GM19372 (cell line): ENCODE results near the gene ZBTB40.

ENCODE experiments used
- ATAC-seq: cut with Tn5 transposase; IDR thresholded peaks from one replicate; pipeline ENCODE4 v1.9.1; 2021; ENCODE audit warnings: mild to moderate bottlenecking, low read depth, moderate library complexity; ENCODE audit not compliant: unreplicated experiment

ZBTB40 gene

DNA sequence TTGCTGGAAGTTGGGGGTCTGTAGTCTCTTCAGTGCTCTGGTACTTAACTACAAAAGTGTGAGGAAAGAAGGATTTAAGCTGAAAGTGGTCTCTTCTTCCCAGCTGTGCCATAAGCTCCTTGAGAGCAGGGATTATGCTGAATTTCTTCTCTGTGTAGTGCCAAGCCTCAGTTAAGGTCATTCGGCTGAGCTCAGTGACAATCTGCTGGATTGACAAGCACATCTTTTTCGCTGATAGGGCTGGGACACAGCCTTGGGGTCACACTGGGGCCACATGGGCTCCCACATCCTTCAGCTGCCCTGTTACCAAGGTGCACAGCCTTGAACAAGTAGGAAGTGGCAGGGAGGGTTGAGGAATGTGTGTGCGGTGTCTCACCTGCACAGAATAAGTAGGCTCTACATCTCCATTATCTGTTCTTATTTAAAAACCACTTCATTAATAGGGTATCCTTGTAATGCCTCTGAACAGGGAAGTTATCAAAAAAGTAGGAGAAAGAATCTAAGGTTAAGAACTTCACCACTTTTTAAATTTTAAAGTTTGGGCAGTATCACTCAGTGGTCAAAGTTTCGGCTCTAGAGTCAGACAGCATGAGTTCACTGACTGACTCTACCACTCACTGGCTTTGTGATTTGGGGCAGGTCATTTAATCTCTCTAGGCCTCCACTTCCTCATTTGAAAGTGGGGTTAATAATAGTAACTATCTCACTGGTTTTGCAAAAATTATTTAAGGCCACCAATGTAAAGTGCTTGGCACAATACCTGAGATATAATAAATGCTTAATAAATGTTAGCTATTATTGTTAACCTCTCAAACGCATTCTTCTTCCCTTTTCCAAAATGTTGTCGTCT is 10.3 kb downstream of the ZBTB40 start:
- ATAC-seq, result no peak

DNA sequence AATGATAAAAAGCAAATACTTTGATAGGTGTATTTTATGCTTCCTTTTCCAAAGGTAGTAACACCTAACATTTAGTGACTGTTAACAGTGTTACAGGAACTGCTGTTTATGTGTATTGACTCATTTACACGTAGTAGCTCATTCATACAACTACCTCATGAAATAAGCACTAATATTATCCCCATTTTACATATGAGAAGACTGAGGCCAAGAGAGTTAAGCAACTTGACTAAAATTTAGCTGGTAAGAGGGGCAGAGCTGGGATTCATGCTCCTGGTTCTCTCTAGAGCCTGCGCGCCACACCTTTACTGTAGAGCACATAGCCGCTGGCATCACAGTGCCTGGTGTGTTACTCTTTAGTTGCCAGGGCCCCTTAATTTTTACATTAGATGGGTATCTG is 11.3 kb downstream of the ZBTB40 start:
- no peak for ATAC-seq

DNA sequence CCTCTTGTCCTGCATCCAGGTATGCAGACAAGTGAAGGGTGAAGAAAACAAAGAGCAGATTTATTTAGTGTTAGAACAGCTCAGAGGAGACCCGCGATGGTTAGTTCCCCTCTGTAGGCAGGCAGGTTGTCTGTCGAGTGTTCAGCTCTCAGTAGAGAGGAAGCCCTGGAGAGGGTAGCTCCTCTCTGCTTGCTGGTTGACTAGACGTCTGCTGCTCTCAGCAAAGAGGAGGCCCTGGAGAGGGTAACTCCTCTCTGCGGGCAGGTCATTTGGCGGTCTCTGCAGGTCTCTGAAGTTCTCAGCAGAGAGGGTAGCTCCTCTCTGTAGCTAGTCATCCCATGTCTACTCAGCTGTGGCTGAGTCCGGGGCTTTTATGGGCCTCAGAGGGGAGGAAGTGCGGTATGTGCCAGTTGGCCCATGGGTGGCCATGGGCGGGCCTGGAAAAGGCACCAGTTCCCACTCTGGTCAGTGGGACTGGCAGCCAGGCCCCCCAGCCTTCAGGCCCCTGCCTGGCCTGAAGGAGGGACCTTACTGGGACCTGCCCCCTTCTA is 13.4 kb downstream of the ZBTB40 start:
- no peak for ATAC-seq

DNA sequence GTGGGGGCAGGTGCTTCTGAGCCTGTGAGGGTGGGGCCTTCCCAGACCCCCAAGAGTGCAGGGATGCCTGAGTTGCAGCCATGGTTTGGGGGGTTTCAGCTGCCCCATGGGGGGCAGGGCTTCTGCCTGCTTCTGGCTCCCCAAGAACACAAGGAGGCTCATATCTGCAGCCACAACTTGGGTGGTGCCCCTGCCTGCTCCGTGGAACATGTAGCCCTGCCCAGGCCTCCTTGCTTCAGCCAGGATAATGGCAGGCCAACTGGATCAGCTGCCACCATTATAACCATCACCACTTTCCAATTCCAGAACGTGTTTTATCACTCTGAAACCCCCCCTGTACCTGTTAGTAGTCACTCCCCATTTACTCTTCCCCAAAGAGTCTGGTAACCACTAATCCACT is 14.0 kb downstream of the ZBTB40 start:
- no peak for ATAC-seq

DNA sequence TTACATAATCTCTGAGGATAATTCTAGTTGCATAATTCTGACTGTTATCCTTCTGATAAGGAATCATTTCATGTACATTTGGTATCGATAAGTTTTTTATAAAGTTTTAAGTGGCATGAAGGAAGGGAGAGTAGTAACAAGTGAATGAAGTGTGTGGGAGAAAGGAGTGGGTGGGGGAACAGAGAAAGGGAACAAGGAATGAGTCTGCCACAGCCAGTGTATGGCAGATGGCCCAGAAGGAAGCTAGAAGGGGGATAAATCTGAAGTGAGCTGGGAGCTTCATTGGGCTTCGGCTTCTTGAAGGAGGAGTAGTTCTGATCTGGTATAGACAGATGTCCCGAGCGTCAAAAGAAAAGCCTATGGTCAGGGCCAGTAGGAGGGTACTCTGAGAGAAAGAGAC is 18.6 kb downstream of the ZBTB40 start:
- no peak for ATAC-seq

DNA sequence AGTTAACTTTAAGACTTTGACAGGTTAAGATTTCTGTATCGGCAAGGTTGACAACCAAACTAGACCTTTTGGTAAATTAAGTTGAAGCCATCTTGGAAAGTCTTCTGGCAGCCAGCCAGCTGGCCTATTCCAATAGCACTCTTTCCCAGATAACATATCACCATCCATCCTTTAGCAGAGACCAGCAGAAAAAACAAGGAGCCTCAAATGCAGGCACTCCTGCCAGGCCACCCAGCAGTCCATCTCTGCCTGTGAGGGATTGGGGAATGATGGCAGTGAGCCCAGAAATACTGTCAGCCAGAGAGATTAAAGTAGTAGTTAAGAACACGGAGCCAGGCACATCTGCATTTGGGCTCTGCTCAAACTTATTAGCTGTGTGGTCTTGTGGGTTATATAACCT is 19.4 kb downstream of the ZBTB40 start:
- ATAC-seq, result no peak

DNA sequence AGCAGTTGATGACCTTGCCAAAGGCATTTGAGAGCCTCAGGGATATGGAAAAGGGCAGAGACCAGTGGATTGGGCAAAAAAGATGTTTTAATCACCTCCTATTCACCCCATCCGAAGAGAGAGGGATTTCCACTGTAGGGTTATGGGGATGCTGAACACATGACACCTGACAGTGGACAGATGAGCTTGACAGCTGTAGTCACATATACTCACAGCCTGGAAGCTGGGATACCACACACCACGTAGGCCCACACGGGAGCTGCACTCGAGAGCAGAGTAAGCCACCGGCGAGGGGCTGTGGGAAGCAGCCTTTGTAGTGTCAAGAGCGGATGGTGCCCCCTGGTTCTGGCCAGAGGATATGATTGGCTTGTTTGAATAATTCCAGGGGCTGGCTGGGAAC is 20.0 kb downstream of the ZBTB40 start:
- ATAC-seq, result no peak

DNA sequence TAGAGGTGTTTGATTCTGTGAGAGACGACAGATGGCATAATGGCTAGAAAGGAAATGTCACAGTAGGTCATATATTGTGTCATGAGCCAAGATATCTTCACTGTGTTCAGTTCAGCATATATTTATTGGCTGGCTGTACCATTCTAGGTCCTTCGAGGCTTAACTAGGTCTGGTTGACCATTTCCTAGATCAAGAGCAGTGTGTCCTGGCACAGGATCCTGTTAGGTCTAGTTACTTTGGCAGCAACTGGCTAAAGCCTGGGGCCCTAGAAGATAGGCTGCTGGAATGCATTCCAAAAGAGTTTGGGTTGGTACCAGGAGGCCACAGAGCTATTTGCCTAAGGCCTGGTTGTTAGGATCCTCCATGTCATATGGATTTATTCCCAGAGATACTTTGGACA is 20.9 kb downstream of the ZBTB40 start:
- ATAC-seq, result no peak

DNA sequence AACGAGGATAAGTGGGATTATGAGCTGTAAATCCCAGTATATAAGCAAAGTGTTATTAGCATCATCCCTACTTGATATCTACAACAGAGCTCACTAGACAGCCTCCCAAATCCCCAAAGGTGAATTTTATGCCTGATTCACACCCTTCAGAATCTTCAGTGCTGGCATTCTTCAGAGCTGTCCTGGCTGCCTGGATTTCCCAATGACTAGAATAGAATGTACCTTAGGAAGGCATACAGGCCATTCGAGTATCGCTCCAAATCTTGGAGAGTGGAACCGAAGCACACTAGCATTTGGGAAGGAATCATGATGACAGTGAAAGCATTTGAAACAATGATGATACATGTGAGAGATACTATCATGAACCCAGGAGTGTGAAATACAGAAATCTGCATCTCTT is 22.3 kb downstream of the ZBTB40 start:
- no peak for ATAC-seq

DNA sequence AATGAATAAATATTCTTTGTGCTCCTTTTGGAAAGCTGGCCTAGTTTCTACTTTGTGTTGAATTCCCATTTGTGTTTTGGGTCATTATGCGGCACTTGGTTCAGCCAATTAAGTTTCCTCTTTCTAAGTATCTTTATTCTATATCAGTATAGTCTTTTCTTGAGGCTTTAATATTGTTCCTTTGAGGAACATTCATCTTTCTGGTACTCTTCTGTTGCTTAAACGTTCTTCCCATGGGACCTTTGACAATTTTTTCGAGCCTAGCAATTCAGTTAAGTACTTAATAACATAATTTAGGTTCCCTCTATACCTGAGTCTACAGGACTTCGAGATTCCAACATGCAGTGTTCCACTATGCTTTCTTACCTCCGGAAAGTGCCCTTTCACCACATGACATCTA is 24.9 kb downstream of the ZBTB40 start:
- no peak for ATAC-seq

DNA sequence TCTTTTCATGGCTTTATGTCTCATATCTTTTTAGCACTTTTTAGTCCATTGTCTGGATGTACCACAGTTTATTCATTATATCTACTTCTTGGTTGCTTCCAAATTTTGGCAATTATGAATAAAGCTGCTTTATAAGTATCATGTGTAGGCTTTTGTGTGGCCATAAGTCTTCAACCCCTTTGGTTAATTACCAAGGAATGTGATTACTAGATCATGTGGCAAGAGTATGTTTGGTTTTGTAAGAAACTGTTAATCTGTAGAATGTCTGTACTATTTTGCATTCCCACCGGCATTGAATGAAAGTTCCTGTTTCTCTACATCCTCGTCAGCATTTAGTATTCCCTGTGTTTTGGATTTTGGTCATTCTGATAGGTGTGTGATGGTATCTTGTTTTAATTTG is 31.5 kb downstream of the ZBTB40 start:
- no peak for ATAC-seq

DNA sequence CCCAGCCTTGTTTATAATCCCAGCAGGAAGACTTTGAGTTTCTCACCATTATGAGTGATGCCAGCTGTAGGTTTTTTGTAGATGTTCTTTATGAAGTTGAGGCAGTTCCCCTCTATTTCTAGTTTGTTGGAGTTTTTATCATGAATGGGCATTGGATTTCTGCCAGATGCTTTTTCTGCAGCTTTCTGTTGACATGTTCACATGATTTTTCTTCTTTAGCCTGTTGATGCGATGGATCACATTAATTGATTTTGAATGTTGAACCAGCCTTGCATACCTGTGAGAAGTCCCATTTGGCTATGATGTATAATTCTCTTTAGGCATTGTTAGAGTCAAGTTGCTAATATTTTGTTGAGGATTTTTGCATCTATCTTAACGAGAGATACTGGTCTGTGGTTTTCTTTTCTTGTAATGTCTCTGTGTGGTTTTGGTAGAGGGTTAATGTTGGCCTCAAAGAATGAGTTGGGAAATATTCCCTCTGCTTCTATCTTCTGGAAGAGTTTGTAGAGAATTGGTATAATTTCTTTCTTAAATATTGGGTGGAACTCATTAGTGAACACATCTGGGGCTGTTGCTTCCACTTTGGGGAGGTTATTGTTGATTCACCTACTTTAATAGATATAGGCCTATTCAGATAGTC is 33.2 kb downstream of the ZBTB40 start:
- no peak for ATAC-seq

DNA sequence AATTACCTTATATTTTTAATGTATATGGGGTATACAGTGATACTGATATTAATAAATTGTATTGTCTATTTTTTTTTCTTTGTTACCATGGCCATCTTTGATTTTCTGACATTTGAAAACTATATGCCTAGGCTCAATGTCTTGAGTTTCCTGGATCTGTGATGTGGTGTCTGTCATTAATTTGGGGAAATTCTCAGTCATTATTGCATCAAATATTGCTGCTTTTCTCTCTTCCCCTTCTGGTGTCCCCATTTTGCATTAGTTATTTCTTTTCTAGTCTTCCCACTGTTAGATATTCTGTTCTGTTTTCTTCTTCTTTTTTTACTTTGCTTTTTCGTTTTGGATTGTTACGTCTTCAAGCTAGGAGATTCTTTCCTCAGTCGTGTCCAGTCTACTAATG is 33.8 kb downstream of the ZBTB40 start:
- no peak for ATAC-seq

DNA sequence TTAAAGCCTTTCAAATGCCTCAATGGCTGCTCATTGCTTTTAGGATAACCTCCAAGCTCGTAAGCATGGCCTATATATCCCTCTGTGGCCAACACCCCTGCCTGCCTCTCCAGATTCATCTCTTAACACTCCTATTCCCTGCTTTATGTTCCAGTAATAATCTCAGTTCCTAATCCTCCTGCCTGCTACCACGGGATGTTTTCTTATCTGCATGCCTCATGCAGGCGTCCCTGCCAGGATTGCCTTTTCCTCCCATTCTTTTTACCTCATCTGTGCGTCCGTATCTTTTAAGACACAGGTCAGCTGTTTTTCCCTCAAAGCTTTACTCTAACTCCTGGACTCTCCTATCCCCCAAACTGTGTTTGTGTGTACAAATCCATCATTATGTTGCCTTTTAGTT is 36.1 kb downstream of the ZBTB40 start:
- no peak for ATAC-seq

DNA sequence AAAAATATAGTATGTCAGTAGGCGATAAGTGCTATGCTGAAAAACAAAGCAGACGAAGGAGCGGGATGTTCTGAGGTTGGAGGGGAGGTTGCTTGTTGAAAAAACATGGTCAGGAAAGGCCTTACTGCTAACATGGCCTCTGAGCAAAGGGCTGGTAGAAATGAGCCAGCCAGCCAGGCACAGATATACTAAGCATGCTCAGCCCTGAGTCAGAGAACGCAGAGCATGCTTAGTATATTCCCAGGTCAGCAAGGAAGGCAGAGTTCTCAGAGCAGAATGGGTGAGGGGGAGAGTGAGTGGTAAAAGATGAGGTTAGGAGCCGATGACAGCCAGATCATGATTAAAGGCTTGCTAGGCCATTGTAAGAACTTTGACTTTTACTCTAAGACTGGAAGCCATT is 36.7 kb downstream of the ZBTB40 start:
- no peak for ATAC-seq

DNA sequence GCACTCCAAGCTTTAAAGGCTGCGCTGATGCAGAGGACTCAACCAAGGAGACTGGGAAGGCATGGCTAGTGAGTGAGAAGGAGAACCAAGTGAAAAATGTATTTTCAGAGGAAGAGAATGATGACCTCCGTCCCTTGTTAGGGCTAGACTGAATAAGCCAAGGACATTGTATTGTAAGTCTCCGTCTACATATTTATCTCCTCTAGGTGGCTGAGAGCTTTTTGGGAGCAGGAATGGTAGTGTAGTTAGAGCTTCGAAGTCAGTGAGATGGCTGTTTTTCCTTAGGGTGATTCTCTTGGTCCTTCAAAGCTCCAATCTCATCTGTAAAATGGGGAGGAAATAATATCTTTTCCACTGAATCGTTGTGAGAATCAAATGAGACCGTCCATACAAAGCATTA is 37.6 kb downstream of the ZBTB40 start:
- ATAC-seq, result no peak

DNA sequence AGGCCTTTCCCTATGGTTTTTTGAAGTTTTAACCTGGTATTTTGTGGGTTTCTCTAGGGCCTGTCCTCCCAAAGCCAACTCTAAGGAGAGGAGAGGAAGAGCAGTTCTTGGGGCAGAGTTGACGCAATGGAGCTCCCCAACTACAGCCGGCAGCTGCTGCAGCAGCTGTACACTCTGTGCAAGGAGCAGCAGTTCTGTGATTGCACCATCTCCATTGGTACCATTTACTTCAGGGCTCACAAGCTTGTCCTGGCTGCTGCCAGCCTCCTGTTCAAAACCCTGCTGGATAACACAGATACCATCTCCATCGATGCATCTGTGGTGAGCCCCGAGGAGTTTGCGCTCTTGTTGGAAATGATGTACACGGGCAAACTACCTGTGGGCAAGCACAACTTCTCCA is 38.2 kb downstream of the ZBTB40 start:
- ATAC-seq, result no peak

DNA sequence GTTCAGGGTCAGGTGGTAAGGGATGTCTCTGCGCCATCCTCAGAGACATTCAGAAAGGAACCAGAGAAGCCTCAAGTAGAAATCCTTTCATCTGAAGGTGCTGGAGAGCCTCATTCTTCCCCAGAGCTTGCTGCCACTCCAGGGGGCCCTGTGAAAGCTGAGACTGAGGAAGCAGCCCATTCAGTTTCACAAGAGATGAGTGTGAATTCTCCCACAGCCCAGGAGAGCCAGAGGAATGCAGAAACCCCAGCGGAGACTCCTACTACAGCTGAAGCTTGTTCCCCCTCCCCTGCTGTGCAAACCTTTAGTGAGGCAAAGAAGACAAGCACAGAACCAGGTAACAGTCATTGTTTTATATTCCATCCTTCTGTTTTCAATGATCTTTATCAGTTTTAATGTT is 38.7 kb downstream of the ZBTB40 start:
- no peak for ATAC-seq

DNA sequence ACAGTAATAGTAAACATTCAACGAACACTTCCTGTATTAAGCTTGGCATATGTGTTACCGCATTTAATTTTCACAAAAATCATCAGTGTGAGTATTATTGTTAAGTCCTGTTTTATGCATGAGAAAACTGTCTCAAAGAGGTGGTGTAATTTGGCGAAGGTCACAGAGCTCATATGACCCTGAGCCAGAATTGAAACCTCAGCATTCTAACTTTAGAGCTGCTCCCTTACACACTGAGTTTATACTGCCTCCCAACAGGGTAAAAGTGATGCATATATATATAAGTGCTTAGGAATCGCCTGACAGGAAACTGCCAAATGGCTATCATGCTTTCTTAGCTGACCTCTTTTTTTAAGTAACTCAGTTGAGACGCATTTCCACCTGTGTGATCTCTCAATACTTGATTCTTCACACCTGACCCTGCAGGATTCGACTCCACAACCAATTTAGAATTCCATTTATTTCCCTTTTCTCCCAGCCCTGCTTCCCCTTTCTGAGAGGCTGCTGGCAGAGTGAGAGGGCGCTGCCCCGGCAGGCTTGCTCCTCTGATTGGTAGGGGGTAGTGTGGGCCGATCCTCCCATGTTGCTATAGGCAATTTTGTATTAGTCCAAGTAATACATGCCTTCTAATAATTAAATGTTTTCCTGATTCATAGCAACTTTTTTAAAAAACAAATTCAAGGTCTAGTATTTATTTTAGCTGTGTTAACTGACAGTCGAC is 40.5 kb downstream of the ZBTB40 start:
- no peak for ATAC-seq

DNA sequence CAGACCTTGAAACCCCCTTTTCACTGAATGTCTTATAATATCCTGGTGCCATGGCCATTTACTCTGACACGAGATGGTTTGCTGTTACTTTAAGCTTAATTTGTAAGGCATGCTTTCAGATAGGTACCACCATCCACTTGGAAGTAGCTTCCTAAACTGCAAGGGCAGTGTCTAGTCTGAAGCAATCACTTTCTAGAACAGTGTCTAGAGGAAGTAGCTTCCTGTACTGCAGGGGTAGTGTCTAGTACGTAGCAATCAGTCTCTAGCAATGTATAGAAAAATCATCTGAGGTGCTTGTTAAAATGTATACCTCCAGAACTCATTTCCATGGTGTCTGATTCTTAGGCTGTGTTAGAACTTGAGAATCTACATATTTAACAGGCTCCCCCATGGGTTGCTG is 42.5 kb downstream of the ZBTB40 start:
- no peak for ATAC-seq

DNA sequence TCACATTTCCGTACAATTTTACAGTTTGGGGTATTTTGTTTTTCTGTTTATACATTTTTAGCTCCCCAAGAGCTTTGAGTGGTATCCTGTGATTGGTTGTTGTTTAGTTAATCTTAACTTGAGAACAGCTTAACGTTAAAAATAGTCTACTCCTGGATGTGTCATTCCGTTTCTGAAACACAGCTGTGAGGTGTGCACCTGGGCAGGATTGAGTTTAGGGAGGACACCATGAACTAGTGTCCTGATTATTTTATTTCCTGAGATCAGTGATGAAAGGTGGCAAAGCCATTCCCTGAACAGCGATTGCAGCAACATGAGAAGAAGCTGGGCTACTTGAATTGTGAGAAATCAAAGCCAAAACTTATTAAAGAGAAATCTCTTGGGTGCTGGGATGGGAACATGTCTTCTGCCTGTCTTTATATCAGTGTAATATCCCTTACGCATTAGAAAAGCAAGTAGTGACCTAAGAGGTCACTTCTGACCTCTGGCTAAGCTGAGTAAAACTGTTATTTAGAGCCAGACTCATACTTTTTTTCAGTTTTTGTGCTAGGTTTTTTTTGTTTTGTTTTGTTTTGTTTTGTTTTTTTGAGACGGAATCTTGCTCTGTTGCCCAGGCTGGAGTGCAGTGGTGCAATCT is 43.4 kb downstream of the ZBTB40 start:
- no peak for ATAC-seq
